ENCODE results near the gene IL37.
"Not testable (repeated sequence)": the region's sequence is repeated elsewhere in the genome, so short reads cannot be mapped to it uniquely, and the experiment has no call there.

Gene IL37

DNA sequence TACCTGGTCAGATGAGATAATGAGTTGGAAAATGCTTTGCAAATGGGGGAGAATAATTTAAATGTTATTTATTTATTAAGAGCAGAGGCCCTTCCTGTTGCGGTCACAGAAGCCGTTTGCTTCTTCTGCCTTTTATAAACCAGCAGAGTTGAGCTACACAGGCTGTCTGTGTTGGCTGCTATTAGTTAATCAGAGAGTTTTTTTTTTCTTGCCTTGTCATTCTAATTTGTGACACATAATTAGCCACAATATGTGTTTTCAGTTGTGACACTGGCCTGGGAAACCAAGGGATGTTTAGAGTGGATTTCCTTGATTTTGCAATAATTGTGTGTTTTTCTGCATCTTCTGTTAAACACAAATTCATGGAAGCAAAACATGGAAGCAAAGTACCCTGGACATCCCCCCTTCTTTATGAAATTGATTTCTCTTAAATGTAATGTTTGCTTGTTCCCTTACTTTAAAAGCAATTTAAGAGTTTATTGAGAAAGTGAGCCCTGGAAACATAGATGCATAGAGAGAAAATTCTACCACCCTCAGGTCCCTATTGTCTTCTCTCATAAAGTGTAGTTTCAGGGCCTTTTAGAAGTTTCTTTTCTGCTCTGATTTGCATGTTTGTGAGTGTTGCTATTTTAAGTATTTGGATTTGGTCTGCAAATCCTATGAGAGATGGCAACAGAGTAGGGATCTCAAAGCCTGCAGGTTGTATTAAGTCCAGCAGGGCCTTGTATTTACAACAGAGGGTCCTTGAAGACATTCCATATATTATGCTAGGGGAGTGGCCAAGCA, 22.8 kb upstream of the IL37 start:
- no peak for FAIRE-seq
- DNase-seq (ENCODE audit: insufficient read length, low spot score) = no peak

DNA sequence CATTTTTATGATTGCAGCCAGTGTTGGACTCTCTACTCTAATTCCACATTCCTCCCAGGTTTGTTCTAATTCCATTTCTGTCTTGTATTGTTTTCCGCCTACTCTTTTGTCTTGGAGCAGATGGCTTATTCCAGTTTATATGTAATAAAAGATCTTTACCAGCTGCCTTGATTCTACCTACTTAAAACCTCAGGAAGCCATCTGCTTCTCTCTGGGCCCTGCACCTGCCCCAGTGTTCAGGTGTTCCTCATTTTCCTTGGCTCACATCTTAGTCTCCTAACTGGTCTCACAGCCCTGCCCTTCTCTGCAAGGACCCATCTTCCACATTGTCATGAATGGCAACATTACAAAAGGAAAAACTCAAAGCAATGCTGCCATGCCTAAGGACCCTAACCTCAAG, 21.0 kb upstream of the IL37 start:
- no peak for FAIRE-seq
- no peak for DNase-seq (ENCODE audit: insufficient read length, low spot score)

DNA sequence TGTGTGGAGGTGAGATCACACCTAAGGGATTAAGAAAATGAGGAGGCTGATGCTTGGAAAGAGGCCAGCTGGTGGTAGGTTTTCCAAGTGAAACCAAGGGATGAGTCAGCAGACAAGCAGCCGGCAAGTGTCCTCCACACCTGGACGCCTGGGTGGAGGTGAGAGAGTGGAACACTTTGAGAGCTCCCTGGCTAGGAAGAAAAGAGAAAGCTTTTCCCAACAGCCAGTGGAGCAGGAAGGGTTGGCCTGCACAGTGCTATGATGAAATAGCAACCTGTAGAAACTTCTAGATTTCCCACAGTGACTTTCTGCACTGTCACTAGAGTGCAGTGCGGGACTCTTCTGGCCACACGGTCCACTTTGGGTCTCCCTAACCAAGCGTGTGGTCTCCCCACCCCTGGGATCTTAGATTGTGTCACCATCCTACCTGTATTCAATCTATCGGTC, 19.6 kb upstream of the IL37 start:
- DNase-seq (ENCODE audit: insufficient read length, low spot score) (no peak), FAIRE-seq (no peak)

DNA sequence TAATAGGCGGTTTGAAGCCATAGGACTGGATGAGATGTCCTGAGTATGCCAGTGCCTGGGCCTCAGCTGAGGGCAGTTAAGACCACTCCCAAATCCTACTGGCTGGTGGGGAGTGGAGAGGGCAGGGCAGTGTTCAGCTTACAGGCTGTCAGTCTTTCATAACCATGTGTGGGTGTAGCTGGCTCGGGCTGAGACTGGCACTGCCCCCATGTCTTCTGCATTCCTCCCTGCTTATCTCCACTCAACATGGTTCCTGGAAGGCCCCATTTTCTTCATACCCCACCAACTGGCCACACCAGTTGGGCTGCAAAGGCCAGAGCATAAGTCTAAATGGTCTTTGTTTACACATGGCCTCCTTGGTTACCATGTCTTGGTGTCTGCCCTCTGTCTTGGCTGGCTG, 17.2 kb upstream of the IL37 start:
- DNase-seq (ENCODE audit: insufficient read length, low spot score) = no peak
- FAIRE-seq = no peak

DNA sequence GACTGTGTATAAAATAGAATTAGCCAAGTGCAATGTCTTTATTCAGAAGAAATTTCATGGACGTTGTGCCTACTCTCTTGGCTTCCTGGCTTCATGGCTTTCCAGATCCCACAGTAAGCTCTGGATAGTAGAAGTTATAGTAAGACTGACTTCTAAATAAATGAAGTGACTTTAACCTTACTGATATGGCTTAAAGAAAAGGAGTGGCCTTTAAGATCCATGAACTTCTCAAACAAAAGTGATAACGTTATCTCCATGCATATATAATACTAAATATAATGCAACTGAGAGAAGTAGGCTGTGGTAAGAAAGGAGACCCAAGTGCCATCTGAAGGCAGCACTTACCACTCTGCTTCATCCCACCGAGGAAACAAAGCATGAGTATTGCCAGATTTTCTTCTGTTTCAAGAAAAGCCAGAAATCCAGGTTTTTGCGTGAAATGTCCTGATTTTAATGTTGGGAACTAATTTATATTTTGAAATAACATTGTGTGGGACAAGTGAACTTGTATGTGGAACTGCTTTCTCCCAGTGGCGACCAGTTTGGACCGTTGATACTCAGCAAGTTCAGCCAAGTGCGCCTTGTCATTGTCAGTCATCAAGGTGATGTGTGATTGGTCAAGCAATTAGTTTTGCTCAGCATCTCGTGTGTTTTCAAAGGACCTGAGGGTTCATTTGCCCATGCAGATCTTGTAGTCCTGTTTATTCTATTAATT, 13.9 kb upstream of the IL37 start:
- FAIRE-seq (no peak), DNase-seq (ENCODE audit: insufficient read length, low spot score) (no peak)

DNA sequence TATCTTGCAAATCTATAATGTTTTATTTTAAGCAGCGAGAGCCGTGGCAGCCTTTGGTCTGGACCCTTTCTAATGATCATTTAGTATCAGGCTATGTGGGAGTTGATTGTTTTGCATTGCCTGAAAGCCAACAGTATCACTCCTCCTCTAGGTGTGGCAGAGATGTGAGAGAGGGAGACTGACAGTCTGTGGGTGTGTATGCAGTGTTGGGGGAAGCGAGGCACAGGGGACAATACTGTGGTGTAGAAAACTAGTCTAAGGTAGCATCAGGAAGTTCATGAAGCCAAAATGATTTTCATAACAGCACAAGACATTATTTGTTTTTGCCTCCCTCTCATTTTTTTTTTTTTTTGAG, 13.4 kb upstream of the IL37 start:
- peak; percentile 28 for FAIRE-seq
- DNase-seq (ENCODE audit: insufficient read length, low spot score) = no peak

DNA sequence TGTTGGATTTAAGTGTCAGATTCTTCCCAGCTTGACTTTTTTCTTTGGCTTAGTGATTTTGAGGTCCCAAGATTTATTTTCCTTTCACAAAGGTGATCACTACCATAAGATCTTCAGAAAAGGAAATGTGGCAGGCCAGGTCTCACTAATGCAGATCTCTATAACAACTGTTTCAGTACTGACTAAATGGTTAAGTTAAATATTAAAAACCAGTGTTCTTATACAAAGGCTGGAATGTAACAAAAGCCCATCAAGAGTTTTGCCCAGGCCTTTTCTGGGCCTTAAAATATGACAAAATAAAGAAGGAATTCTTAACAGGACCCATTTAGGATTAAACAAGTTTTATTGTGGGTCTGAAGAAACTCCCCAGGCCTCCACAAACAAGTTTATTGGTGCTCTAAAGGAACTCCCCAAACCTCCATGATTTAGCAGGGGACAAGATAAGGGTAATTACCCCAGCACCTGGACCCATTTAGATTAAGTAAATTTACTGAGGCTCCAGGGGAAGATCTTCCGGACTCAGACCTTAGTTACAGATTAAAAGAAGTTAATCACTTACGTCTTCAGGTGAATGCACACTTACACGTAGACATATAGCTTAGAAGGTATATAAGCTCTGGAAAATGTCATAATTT, 9.4 kb upstream of the IL37 start:
- not testable (repeated sequence) for DNase-seq (ENCODE audit: insufficient read length, low spot score); FAIRE-seq

DNA sequence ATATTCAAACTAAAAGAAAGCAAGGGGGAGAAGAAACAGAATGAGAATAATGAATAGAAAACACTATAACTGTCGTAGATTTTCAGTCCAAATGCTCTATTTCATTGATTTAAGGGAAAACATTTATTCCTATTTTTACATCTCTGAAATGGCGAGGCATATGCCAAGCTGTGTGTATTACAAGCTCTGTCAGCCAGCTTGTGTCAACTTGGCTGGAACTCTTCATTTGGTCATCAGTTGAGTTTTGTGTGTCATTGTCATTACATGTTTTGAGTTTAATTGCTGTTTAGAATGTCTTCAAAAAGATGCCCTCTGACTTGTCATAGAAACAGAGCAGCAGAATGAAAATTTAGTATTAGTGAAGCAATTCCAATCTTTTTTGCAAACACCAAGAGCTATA, 8.1 kb upstream of the IL37 start:
- DNase-seq (ENCODE audit: insufficient read length, low spot score) = no peak
- FAIRE-seq = no peak

DNA sequence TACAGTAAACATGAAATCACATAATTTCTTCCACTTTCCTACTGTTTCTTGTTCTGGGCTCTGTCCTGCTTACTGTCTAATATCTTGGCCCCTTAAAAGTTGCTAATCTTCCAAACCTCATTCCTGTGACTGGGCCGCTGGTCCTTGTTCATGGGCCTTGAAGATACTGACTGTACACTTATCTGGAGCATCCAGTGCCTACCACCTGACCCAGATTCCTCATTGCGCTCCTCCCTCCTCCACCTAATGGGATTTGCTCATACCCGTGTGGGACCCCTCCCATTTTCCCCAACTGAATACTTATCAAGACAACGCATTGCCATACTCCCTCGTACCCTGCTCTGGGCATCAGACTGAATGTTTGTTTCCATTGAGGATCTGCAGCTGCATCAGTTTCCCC, 6.1 kb upstream of the IL37 start:
- DNase-seq (ENCODE audit: insufficient read length, low spot score) (no peak), FAIRE-seq (no peak)

DNA sequence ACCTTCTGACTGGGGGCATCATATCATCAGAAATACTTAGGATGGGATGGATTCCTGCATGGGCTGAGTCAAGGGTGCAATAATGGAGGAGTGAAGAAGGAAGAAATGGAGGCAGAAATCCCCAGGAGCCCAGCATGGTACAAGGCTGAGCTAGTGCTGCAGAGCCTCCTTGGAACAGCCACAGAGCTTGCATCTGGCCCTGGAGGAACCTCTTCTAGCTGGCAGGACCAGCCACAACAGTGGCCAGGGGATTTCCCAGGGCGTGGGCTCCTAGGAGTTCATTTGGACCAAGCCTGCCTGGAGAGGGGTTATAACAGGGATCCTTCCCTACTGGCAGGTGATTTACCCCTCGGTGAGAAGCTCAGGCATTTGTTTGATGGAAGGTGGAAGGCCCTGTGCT, 4.7 kb upstream of the IL37 start:
- no peak for DNase-seq (ENCODE audit: insufficient read length, low spot score)
- no peak for FAIRE-seq

DNA sequence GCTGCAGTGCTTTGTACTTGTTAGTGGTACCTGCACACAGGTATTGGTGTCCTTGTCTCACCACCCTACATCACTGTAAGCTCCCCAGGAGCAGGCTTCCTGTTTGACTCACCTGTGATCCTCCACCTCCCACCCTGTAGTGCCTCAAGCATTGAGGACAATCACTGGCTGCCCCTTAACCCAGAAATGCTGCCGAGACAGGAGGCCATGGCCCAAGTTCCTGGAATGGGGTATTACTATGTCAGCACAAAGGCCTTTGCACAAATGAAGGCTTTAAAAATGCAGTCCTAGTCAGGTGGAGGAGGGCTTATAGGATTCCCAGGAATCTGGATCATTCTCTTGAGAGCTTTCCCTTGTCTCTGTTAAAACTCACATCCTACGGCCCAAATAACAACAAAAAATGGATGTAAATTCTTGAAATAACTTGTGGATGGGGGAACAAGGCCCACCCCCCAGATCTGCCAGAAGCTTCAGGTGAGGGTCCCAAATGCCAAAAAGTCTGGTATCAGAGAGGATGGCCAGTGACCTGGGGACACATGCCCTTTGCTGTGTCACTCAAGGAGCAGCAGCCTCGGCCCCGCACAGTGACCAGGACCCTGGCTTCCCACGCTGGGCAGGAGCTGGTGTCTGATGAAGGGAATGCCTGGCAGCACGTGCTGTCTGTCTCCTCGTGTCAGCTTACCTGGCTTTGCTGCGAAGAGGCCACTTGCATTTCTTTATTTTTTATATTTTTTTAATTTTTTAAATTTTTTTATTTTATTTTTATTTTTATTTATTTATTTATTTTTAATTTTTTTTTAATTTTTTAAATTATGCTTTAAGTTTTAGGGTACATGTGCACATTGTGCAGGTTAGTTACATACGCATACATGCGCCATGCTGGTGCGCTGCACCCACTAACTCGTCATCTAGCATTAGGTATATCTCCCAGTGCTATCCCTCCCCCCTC, 3.7 kb upstream of the IL37 start:
- FAIRE-seq = no peak
- no peak for DNase-seq (ENCODE audit: insufficient read length, low spot score)

DNA sequence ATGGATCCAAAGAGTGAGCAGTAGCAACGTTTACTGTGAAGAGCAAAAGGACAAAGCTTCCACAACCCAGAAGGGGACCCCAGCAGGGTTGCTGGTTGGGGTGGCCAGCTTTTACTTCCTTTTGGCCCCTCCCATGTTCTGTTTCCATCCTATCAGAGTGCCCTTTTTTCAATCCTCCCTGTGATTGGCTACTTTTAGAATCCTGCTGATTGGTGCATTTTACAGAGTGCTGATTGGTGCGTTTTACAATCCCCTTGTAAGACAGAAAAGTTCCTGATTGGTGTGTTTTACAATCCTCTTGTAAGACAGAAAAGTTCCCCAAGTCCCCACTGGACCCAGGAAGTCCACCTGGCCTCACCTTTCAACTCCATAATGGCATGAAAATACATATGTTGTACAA, 2.4 kb upstream of the IL37 start:
- not testable (repeated sequence) for FAIRE-seq

DNA sequence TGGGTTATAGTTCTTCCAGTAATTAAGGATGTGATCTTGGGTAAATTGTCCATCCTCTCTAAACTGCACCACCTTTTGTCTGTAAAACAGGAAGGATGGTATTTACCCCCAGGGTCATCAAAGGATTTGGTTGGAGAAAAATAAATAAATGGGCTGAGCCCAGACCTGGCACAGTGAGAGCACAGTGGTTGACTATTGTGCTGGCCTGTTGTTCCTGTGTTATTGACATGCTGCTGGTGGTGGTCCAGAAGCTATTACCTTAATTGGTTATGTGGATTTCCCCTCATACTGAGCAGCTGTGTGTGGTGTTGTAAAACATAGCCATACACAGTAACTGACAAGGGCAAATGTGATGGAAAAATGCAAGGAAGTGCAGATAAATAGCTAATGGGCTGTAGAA, 746 bp upstream of the IL37 start:
- no peak for DNase-seq (ENCODE audit: insufficient read length, low spot score)
- FAIRE-seq = no peak

More for the DNA sequence above, 2.4 kb upstream of the IL37 start:
- not testable (repeated sequence) for DNase-seq (ENCODE audit: insufficient read length, low spot score)

DNA sequence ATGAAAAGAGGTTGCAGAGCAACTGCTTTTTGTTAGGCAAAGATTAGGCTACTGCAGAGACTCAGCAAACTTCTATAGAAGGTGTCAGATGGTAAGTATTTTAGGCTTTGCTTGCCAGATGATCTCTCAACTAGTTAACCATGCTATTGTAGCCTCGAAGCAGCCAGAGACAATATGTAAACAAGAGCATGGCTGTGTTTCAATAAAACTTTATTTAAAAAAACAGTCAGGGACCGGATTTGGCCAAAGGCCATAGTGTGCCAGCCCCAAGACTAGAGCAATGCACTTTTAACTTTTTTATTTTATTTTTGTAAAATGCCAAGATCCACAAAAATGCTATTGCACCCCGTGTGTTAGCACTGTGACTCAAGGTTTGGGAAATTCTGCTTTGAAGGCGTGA, 1.4 kb downstream of the IL37 start:
- FAIRE-seq = no peak
- DNase-seq (ENCODE audit: insufficient read length, low spot score) = no peak

DNA sequence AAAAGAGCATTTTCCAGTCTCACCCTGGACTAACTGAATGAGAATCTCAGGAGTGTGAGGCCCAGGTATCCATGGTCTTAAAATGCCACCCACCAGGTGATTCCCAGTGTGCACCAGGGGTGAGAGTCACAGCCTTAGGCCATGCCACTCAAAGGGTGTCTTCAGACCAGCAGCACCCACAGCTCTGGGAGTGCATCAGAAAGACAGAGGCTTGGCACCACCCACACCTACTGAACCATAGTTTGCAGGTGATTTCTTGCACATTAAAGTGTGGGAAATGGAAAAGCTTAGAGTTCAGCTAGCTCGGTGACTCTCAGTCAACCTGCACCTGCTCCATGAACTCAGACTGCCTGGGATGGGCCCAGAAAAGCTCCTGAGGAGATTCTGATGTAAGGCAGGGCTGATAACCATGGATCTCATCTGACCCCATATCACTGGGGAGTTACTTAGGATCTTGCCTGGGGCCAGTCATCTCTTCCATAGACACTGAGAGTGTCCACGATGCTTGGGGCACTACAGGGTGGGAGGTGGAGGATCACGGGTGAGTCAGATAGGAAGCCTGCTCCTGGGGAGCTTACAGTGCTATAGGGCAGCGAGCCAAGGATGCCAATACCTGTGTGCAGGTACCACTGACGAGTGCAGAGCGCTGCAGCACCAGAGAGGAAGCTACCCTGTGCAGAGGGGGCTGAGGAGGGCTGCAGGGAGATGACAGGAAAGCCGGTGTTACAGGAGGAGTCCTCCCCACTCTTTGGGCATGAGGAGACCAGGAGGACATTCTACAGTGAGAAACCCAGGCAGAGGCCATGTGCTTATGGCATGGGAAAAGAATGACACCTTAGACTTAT, 4.6 kb downstream of the IL37 start:
- no peak for FAIRE-seq
- DNase-seq (ENCODE audit: insufficient read length, low spot score) = no peak

DNA sequence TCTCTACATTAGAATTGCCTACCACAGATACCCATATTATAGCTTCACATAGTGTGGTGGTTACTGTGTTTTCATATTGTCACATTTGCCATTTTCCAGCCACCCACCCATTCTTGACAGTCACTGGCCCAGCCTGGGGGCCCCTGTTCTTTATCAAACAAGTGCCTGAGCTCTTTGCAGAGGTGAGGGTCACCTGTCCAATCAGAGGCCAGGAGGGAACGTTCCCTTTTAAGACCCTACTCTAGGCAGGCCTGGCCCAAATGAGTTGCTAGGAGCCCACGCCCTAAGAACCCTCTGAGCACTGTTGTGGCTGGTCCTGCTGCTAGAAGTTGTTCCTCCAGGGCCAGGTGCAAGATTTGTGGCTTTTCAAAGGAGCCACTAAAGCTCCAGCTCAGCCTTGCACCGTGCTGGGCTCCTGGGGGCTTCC, 5.2 kb downstream of the IL37 start:
- DNase-seq (ENCODE audit: insufficient read length, low spot score) (no peak), FAIRE-seq (no peak)

DNA sequence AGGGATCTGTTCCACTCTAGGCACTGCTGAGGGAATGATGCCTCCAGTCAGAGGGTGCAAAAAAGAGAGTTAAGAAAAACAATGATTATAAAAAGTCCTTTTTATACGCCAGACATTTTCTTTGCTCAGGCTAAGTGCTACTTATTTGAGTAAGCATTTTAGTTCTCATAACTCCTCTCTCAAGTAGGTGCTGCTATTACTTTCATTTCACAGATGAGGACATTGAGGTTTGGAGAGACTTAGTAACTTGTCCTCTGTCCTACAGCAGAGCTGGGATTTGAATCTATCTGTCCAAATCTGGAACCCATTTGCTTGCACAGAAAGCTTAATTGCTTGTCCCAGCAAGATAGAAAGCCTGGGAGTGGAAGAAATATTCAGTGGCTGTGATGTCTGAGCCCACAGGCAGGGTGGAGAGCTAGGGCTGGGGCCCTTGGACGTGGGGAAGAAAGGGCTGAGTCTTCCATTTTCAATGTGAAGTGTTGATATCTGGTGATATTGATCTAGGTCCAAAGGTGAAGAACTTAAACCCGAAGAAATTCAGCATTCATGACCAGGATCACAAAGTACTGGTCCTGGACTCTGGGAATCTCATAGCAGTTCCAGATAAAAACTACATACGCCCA, 5.8 kb downstream of the IL37 start:
- FAIRE-seq (no peak), DNase-seq (ENCODE audit: insufficient read length, low spot score) (no peak)

DNA sequence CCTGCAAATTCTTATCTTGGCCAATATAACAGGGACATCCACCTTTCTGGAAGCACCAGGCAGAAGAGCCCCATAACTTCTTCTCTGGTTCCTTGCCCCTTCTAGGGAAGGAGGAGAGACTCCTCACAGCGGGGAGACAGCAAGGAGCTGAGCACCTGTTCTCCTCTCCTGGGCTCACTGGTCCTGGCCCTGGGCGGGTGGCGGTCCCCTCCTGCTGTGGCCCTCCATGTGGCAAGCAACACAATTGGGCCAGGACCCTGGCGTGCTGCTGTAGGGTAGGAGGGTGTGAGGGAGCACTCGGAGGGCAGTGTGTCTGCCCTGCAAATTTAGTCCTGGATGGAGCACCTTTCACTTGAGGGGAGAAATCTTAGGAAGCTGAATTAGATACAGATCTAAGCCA, 6.9 kb downstream of the IL37 start:
- FAIRE-seq (no peak), DNase-seq (ENCODE audit: insufficient read length, low spot score) (no peak)

DNA sequence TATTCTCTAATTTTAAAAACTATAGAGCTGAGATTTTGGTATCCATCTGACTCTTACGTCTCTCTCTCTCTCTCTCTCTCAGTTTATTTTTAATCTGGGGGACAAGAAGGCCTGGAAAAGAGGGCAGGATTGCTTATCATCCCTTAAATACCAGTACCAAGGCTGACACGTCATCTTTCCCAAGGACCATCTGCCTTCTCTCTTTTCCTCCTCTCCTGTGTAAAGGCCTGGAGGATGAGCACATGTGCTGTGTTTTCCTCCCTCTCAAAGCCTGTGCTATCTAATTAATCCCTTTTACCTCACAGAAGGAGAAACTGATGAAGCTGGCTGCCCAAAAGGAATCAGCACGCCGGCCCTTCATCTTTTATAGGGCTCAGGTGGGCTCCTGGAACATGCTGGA, 7.3 kb downstream of the IL37 start:
- no peak for FAIRE-seq

More for the DNA sequence above, 7.3 kb downstream of the IL37 start:
- DNase-seq (ENCODE audit: insufficient read length, low spot score) = no peak
